ENCODE results near the gene GYS2.

DNA sequence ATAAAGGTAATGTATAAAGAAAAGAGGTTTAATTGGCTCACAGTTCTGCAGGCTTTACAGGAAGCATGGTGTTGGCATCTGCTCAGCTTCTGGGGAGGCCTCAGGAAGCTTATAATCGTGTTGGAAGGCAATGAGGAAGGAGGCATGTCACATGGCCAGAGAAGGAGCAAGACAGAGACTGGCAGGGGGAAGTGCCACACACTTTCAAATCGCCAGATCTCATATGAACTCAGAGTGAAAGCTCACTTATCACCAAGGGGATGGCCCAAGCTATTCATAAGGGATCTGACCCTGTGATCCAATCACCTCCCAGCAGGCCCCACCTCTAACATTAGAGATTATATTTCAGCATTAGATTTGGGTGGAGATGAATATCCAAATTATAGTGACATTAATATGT is 26.7 kb upstream of the GYS2 start:
- TF ChIP-seq, protein P1, sequence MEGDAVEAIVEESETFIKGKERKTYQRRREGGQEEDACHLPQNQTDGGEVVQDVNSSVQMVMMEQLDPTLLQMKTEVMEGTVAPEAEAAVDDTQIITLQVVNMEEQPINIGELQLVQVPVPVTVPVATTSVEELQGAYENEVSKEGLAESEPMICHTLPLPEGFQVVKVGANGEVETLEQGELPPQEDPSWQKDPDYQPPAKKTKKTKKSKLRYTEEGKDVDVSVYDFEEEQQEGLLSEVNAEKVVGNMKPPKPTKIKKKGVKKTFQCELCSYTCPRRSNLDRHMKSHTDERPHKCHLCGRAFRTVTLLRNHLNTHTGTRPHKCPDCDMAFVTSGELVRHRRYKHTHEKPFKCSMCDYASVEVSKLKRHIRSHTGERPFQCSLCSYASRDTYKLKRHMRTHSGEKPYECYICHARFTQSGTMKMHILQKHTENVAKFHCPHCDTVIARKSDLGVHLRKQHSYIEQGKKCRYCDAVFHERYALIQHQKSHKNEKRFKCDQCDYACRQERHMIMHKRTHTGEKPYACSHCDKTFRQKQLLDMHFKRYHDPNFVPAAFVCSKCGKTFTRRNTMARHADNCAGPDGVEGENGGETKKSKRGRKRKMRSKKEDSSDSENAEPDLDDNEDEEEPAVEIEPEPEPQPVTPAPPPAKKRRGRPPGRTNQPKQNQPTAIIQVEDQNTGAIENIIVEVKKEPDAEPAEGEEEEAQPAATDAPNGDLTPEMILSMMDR (IDR thresholded peaks at IDR 0.05): no peak
- no peak for TF ChIP-seq POLR2A (IDR thresholded peaks at IDR 0.05)
- no peak for TF ChIP-seq EP300 (IDR thresholded peaks at IDR 0.05)
